ENCODE results near the gene ENKUR. TPM values are rescaled to one million over a fixed set of nuclear protein-coding genes. Genes with fewer than 3 reads are reported as not detected.
"Not testable (repeated sequence)": the region's sequence is repeated elsewhere in the genome, so short reads cannot be mapped to it uniquely, and the experiment has no call there.

ENKUR gene
- total RNA-seq, 1 donor, result 0.09 TPM

GRCh38 chr10:24961582-24961981 is 54.4 kb downstream of the ENKUR start:
- TF ChIP-seq CTCF (IDR thresholded peaks at IDR 0.05; ENCODE audit: insufficient read depth, low read length), result no peak
- H3K4me3 ChIP-seq (ENCODE audit: low read depth, low read length), result no peak overlapping the region
- DNase-seq (ENCODE audit: low read depth), result no peak

GRCh38 chr10:24959382-24959730 is 56.6 kb downstream of the ENKUR start:
- DNase-seq (ENCODE audit: low read depth), result peak; percentile 38
- TF ChIP-seq CTCF (IDR thresholded peaks at IDR 0.05; ENCODE audit: insufficient read depth, low read length), result no peak
- no peak overlapping the region for H3K4me3 ChIP-seq (ENCODE audit: low read depth, low read length)

GRCh38 chr10:24958721-24959381 is 57.1 kb downstream of the ENKUR start:
- peak; percentile 22 for TF ChIP-seq CTCF (IDR thresholded peaks at IDR 0.05; ENCODE audit: insufficient read depth, low read length)
- peak overlapping the region; percentile 4 for H3K4me3 ChIP-seq (ENCODE audit: low read depth, low read length)
- DNase-seq (ENCODE audit: low read depth), result peak; percentile 91

DNA sequence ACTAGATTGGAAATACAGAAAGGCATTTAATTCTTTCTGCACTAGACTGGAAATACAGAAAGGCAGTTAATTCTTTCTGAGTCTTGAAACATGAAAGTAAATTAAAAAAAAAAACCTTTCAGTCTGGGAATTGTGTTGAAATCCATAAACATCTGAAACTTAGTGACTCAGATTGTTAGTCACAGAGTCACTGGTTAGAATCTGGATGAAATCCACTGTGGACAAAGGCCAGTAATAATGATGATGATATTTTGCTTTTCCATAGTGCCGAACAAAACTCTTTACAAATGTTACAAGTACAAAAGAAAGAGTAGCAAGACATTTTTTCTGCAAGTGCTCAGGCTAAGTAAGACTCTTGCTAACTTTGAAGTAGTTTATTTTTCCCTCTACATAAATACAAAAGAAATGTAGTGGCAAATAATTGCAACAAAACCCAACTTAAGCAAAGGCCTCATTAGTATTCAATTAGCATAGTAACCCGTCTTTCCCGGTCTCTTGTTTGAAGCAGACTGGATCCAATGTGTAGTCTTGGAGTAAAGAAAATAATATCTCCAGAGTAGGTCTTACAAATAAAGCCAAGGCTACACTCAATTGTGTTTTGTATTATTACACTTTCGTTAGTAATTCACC is 57.8 kb downstream of the ENKUR start:
- H3K4me3 ChIP-seq (ENCODE audit: low read depth, low read length), result no peak overlapping the region
- DNase-seq (ENCODE audit: low read depth), result peak; percentile 98
- no peak for TF ChIP-seq CTCF (IDR thresholded peaks at IDR 0.05; ENCODE audit: insufficient read depth, low read length)

GRCh38 chr10:24957624-24958051 is 58.3 kb downstream of the ENKUR start:
- H3K4me3 ChIP-seq (ENCODE audit: low read depth, low read length); DNase-seq (ENCODE audit: low read depth): not testable (repeated sequence)

- DNase-seq (ENCODE audit: low read depth), result peak; percentile 82
- peak overlapping the region; percentile 3 for H3K4me3 ChIP-seq (ENCODE audit: low read depth, low read length)
- no peak for TF ChIP-seq CTCF (IDR thresholded peaks at IDR 0.05; ENCODE audit: insufficient read depth, low read length)
Measured at GRCh38 chr10:24953675-24954074, 62.3 kb downstream of the ENKUR start.

GRCh38 chr10:24952707-24953645 is 63.0 kb downstream of the ENKUR start:
- DNase-seq (ENCODE audit: low read depth), result peak; percentile 91
- no peak for TF ChIP-seq CTCF (IDR thresholded peaks at IDR 0.05; ENCODE audit: insufficient read depth, low read length)

More at GRCh38 chr10:24952707-24953645, 63.0 kb downstream of the ENKUR start:
- peak overlapping the region; percentile 64 for H3K4me3 ChIP-seq (ENCODE audit: low read depth, low read length)

All from fibroblast of the aortic adventitia (primary cell).